Measurements from ENCODE around the gene SYCE3.

The SYCE3 gene

GRCh38 chr22:50574383-50574755 lies 11.7 kb upstream of the SYCE3 start:
- no peak for DNase-seq

- DNase-seq, result no peak
Measured at GRCh38 chr22:50573491-50574382, 11.0 kb upstream of the SYCE3 start.

- DNase-seq, result no peak
Measured at GRCh38 chr22:50572965-50573364, 10.2 kb upstream of the SYCE3 start.

- DNase-seq, result no peak
Measured at GRCh38 chr22:50571264-50572175, 8.8 kb upstream of the SYCE3 start.

GRCh38 chr22:50570861-50571260 lies 8.1 kb upstream of the SYCE3 start:
- no peak for DNase-seq

GRCh38 chr22:50569896-50570535 lies 7.3 kb upstream of the SYCE3 start:
- DNase-seq, result no peak

- no peak for DNase-seq
Measured at GRCh38 chr22:50569041-50569459, 6.3 kb upstream of the SYCE3 start.

- no peak for DNase-seq
Measured at GRCh38 chr22:50568626-50569025, 5.9 kb upstream of the SYCE3 start.

- DNase-seq, result no peak
Measured at GRCh38 chr22:50567721-50568252, 5.1 kb upstream of the SYCE3 start.

GRCh38 chr22:50564289-50564688 lies 1.6 kb upstream of the SYCE3 start:
- no peak for DNase-seq

- DNase-seq, result no peak
Measured at GRCh38 chr22:50563413-50564160, 868 bp upstream of the SYCE3 start.

GRCh38 chr22:50561401-50562358 lies 1.0 kb downstream of the SYCE3 start:
- DNase-seq, result no peak

- no peak for DNase-seq
Measured at GRCh38 chr22:50560034-50560433, 2.7 kb downstream of the SYCE3 start.

- no peak for DNase-seq
Measured at GRCh38 chr22:50556703-50557102, 6.0 kb downstream of the SYCE3 start.

- DNase-seq, result no peak
Measured at GRCh38 chr22:50553310-50553709, 9.4 kb downstream of the SYCE3 start.

GRCh38 chr22:50551160-50551752 lies 11.5 kb downstream of the SYCE3 start:
- no peak for DNase-seq

- DNase-seq, result no peak
Measured at GRCh38 chr22:50550395-50550794, 12.3 kb downstream of the SYCE3 start.

- DNase-seq, result no peak
Measured at GRCh38 chr22:50548921-50549790, 13.6 kb downstream of the SYCE3 start.
